ENCODE results near the gene RENBP.

Gene RENBP

DNA sequence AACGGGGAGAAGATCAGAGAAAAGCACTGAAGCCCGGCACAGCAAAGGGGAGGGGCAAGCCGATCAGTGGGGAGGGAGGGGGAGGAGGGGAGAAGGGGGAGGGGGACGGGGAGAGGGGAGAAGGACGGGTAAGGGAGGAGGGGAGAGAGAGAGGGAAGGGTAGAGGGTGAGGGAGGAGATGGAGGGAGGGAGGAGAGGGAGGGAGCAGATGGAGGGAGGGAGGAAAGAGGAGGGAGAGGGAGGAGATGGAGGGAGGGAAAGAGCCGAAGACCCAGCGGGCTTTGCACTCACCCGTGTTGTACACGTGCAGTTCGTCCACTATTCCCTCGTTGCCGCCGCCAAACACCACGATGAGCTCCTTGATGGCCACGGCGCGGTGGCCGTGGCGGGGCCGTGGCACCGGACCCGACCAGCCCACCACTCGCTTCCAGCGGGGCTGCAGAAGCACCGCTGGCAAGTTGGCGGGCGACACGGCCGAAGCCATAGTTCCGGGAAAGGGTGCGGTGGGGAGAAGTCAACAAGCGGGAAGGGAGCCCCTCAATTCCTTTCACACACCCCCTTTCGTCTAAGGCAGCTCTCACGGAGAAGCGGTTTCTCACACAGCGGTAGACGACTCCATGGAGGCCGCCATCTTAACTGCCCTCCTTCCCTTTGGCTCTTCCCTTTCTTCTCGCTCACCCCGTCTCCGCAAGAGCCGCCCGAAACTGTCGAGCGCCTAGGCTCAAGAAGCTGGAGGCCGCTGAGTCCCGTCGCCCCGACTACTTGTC is 26.1 kb upstream of the RENBP start:
- DNase-seq = peak; percentile 51

DNA sequence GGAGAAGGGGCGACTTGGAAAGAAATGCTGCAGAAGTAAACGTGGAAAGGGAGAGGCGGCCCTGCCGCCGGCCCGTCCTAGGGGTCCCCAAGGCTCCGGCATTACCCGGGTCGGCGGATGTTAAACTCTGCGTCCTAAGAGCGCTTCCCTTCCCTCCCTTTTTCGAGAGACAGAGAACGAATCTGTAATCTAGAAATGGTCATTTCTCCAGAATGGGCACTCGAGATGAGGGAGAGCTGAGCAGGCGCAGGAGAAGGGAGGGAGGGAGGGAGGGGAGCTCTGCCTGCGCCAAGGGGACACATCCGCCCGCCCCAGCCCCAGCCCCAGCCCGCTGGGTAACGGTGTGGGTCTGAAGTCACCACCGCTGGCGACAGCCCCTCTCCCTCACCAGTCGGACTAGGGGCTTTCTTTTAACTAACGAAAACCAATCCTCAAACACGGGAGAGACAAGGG is 25.5 kb upstream of the RENBP start:
- no peak for DNase-seq

DNA sequence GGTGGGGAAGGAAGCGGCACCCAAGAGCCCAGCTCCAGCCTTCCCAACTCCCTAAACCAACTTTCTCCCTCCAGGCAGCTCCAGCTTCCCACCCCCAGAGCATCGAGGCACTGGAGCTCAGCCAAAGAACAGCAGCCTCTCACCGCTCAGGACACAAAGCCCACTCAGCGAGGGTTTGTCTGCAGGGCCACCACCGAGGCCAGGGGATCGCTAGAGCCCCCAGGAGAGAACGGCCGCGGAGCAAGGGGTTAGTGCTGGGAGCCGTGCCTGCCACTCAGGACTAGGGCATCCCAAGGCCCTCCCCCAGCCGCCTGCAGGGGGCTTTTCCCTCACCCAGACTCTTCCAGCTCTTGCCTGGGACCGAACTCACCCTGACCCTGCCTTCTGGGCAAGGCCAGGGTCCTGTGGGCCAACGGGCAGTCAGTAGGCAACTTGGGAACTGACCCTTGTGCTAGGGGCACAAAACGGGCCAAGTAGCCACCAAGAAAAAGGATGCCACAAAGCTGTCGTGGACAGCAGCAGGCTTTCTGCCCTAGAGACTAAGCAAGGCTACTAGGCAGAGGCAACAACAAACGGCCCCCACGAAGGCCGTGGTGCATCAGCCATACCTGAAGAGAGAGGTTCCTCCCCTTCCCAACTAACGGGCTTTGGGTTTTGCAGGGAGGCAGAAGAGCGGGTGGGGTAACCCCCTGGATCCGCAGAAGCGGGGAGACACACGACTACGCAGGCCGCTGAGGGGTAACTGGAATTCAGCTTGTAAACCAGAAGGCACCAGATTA is 24.9 kb upstream of the RENBP start:
- no peak for DNase-seq

DNA sequence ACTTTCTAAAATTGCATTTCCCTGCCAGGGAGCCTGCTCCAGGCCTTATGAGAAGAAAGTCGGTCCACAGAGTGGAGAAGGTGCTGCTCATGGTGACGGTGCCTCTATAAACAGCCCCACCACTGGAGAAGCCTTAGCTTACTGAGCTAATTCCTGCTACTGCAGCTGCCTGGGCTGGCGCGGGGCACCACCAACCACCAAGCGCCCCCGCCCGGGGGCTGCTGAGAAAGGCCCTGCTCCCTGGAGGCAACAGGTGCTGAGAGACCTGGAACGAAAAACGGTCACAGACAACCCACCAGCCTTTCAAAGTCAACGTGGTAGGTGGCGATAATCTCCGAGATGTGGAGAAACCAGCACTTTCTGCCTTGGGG is 24.3 kb upstream of the RENBP start:
- DNase-seq = no peak

DNA sequence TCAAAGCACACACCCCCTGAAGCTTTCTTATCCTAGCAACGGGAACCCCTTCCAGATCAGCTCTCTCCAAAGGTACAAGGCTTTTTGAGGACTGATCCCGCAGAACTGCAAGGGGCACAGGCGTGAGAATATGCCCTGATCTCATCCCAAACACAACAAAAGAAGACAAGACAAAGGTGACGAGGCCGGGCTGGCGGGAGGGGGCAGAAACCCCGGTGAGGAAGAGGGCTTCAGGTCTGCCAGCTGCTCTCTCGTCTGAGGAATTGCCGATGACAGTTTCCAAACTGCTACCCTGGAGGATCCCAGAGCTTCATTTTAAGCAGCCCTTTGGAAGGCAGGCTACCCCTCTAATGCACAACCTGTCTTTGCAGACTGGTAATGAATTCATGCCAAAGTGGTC is 23.8 kb upstream of the RENBP start:
- no peak for DNase-seq

DNA sequence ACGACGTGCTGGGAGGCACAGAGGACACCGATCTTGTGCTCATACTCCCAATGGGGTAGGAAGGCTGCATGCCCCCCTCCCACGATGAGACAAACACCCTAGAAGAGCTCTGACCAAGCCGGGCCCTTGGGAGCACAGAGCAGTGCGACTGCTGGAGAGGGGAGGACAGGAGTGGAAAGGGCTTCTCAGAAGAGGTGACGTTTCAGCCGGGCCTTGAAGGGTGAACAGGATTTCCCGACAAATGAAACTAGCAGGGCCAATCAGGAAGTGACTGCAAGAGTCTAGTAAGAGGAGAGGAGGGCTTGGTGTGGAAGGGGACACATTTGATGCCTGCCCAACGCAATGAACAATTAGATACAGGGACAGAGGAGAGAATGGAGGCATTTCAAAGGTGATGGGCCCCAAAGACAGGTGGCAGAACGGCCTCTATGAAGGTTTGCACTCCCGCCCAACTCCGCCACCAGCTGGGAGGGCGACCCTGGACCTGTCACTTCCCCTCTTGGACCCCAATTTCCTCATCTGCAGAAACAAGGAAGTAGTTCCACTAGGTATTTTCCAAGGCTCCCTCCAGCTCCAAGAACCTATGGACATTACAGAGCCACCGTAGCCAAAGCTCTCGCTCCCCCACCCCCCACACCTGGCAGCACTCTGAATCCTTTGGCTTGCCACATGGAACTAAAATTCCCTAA is 23.2 kb upstream of the RENBP start:
- DNase-seq = no peak

DNA sequence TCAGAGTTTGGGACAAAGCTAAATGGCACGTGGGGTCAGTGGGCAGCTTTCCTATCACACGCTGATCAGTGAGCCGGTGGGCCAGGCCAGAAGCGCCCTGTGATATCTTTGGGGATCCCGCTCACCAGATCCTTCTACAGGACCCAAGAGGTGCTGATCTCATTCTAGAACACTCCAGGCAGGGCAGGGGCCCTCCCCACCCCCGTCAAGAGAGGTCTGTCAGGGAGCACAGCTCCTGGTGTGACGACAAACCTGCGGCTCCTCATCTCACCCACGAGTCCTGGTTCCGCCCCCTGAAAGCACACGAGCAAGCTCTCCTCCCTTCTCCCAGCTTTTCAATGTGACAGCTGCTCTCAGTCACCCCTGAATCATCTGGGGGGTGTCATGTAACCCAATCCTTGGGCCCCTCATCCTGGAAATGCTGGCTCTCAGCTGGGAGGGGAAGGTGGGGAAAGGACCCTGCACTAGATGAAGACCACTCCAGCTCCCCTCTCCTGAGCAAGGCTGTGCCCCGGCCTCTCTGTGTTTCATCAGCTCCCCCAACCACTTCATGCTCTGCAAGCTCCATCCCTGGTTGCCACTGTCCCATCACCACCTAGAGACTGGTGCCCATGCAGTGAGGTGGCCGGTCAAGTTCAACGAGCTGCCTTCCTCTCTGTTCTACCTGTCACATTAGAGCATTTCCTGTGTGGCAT is 22.5 kb upstream of the RENBP start:
- DNase-seq = no peak

DNA sequence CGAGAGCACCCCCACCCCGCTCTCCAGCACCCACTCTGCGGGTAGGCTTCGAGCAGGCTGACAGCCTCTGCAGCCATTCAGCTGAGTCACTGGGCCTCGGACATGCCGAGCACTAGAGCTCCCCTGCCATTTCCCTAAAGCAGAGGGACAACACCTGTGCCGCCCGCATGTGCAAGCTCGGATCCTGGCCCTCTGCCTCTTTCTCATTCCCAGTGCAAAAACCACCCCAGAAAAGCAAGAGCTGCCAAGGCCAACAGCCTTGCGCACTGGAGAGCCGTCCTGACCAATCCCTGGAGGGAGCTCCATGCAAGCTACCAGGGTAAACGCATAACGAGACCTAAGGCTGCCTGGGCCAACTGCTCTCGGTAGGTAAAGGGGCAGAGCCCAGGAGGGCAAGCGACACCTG is 21.8 kb upstream of the RENBP start:
- DNase-seq = no peak

DNA sequence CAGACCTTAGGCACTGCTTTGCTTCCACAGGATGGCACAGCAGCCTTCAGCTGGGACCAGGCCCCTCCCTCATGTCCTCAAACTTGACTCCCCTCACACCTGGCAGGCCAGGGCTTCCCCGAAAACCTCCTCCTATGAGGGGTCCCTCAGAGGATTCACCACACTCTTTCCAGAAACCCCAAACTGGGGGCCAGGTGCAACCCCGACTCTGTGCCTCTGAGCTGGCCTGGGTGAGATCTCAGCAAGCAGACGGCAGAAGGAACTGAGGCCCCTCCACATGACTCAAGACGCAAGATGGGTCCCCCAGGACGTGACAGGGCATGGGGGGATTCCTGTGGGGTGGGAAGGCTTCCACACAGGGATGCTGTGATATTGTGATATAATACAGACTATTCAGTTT is 21.0 kb upstream of the RENBP start:
- DNase-seq = no peak

DNA sequence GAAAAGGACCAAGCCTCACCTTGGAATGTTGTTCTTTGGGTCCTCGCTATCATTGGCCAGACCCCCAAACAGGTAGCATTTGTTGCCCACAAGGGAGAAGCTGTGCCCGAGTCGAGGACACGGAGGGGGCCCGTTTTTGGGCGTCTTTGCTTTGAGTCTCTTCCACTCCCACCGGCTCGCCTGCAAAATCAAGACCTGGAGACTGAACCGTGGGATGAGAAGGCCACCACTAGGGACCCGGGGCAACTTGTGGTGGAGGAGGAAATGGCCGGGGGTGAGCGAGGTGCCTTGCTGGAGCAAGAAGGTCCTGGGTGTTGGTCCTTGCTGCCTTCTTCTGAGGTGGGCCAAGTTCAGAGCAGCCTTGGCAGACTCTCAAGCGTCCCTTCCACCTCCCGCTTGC is 19.7 kb upstream of the RENBP start:
- DNase-seq = no peak

DNA sequence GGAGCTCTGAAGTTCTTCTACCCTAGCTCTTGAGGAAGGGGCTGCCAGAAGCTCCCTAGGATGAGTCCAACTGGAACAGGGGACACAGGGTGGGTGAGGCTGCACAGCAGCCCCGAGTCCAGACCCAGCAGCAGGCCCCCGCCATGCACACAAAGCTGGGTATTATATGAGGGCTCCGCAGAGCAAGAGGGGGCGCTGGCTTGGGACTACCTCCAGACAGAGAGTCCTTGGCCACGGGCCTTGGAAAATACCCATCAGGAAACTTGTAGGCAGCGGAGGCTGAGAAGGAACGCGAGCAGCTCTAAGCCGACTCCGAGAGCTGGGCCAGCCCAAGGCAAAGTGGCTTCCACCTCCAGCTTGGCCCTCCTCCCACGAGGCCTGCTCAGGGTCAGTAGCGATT is 19.1 kb upstream of the RENBP start:
- DNase-seq = no peak

DNA sequence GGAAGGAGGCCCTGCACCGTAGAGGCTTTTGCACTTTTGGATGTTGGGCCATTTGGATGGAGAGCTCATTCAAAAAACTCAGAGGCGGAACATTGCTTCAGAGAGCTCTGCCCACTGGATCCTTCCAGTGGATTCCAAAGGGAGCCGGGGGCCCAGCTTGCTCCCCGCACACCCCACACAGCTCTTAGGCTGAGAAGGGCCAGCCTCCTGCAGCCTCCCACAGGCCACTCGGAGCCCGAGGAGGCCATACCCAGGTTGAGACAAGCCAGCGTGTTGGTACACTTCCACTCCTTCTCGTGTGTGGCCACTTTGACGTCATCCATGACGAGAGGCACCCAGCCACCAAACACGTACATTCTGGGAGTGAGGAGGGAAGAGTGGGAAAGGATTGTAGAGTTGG is 16.8 kb upstream of the RENBP start:
- DNase-seq = no peak

DNA sequence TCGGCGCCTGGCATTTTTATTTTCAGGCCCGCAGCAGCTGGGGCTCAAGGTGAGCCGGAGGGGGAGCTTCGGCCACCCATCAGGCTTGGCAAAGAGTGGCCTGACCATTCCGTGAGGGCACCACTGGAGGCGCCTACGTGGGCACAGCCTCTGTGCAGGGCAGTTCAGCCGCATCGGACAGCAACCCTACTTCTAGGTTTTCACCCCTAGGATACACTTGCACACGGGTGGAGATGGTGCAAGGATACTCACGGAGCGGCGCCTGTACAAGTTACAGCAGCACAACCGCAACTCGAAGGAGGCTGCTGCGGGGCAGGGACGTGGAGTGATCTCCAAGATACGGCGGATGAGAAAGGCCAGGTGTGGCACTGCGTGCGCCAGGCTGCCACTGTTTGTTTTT is 16.3 kb upstream of the RENBP start:
- no peak for DNase-seq

DNA sequence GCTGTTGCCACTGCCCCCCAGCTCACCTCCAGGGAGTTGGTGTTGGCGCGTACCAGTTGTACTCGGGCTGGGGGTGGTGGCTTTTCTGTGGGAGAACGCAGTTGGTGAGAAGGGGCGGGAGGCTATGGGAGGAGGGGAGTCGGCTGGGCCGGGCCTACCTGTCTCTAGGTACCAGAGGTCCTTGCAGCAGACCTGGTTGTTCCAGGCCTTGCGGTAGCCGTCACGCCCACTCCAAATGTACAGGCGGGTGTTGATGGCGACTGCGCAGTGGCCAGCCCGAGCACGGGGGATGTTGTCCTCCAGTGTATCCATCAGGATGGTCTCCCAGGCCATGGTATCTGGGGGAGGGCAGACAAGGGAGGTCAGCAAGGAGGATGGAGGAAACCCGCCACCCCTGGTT is 15.6 kb upstream of the RENBP start:
- DNase-seq = no peak

DNA sequence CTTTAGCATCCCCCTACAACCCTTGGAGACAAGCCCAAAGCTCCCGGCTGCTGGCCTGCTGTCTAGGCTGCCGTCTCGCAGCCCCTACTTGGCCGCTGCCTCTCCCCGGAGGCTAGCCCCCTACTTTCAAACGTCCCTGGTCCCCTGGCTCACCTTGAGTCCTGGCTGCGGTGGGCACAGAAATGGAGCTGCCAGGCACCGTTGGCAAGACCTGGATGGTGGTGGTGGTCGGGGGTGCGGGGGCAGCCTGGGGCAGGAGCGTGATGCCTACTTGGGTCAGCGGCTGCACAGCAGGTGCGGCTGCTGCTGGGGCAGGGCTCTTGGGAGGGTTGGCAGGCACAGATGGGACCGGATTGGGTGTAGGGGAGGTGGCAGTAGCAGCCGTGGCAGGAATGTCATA is 15.2 kb upstream of the RENBP start:
- DNase-seq = no peak

DNA sequence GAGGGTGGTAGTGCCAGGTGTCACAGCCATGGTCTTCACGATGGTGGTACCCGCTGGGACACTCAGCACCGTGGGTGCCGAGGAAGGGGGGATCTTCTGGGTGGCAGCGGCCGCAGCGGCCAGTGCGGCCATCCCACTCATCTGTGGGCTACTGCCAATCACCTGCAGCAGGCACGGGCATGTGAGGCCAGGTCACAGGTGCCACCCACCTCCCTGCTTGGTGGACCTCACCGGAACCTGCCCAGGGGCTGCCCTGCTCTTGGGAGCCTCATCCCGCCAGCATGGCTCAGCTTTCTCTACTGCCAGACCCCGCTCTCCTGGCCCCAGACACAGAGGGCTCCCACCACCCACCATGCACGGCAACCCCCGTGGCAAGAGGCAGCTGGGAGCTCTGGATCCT is 14.2 kb upstream of the RENBP start:
- no peak for DNase-seq

DNA sequence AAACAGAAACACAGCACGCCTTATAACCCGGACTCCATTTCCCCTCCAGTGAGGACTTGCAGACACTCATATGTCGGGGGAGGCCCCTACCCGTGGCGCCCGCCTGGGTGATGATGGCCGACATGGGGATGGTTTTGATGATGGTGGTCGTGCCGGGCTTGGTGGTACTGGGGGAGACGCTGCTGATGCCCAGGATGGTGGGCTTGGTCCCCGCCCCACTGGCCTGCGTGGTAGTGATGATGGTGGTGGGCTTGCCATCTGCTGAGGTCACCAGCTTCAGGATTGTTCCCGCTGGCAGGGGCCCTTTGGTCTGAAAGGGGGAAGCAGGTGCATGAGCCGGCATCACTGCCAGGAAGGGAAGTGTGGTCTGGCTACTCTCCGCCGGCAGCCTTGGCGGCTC is 12.8 kb upstream of the RENBP start:
- no peak for DNase-seq

DNA sequence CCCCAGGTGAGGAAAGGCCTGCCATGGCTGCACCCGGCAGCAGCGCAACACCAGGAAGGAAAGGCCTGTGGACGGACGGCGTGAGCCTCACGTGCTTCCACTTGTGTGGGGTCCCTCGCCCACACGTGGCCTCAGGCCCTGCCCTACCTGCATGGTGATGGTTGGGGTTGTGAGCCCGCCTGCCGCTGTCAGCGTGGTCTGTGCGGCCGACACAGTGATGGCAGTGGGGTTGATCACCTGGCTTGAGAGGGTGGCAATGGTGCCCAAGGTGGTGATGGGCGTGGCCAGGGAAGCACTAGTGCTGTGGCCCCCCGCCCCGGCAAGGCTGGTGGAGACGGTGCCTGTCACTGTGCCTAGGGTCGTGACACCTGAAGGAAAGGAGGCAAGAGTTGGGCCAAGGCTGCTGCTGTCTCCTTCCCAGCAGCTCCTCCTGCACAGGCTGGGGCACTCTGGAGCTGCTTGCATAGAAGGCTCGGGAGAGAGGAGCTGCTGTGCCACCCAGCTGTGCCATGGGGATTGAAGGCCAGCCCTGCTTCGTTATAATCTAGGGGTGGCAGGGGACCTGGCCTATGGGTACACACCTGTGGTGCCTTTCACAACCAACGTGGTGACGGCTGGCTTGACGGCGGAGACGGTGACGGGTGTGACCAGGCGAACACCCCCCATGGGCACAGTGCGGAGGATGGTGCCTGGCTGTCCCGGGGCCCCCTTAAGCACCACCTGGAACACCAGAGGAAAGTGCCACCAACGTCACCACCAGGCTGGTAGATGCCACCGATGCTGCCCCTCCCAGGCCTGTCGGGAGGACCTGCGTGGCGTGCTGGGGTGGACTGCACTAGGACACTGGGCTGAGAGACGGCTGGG is 11.8 kb upstream of the RENBP start:
- DNase-seq = no peak

DNA sequence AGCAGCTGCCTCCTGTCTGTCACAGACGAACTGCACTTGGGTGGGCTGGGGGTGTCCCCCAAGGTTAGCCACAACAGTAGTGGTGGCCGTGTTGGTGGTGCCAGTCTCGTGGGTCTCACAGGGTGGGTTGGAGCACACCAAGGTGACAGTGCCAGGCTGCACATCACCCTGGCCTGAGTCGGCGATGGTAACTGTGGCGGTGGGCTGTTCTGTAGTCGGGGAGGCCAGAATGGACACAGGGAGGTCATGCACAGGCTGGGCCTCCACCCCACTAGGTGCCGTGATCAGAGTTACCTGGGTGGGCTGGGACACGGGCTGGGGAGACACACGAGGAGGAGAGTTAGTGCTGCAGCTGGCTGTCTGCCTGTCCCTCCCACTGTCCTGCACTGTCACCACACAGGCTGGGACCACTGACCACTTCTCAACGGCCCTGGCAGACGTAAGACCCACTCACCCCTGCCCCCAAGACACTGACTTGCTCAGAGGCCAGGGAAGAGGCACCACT is 10.8 kb upstream of the RENBP start:
- no peak for DNase-seq

DNA sequence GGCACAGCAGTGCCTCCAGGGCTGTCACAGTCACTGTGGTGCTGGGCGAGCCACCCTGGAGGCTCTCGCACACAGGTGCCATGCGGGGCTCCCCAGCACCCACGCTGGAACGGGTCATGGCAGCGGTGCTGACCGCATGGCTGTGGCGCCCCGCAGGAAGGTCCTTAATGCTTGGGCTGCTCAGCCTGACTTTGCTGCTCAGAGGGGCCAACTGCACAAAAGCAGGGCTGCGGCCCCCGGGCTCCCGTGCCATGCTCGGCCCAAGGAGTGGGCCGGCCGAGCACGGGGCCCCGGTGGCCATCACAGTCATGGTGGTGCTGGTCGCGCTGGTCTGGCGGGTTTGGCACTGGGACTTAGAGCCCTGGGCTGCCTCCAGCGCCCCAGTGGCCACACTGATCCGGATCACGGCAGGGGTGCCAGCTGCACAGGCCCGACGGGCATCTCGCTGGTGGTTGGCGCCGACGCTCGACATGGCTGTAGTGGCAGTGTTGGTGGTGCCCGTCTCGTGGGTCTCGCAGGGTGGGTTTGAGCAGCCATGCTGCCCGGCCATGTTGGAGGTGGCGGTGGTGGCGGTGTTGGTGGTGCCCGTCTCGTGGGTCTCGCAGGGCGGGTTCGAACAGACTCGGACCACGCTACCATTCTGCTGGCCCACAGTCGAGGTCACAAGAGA is 10.2 kb upstream of the RENBP start:
- DNase-seq = no peak

DNA sequence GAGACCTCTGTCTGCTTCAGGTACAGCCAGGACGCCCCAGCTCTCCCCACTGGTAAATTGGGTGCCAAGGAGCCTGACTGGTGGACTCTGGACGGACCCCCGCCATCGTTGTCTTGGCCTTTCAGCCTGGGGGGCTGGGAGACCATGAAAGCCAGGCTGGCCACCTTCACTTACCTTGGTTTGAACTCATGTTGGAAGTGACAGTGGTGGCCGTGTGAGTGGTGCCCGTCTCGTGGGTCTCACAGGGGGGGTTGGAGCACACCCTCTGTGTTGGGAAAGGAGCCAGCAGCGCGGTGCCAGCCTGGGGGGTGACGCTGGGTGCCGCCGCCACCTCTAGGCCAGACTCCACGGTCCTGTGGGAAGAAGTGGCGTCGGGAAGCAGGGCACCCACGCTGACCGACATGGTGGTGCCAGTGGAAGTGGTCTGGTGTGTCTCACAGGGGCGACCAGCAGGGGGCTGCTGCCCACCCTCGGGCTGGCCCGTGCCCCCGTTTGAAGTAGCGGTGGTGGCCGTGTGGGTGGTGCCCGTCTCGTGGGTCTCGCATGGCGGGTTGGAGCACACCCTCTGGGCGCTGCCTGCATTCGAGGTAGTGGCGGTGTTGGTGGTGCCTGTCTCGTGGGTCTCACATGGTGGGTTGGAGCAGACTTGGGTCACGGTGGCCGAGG is 9.6 kb upstream of the RENBP start:
- no peak for DNase-seq
